ENCODE data around the gene NHLRC4.

NHLRC4 gene

DNA sequence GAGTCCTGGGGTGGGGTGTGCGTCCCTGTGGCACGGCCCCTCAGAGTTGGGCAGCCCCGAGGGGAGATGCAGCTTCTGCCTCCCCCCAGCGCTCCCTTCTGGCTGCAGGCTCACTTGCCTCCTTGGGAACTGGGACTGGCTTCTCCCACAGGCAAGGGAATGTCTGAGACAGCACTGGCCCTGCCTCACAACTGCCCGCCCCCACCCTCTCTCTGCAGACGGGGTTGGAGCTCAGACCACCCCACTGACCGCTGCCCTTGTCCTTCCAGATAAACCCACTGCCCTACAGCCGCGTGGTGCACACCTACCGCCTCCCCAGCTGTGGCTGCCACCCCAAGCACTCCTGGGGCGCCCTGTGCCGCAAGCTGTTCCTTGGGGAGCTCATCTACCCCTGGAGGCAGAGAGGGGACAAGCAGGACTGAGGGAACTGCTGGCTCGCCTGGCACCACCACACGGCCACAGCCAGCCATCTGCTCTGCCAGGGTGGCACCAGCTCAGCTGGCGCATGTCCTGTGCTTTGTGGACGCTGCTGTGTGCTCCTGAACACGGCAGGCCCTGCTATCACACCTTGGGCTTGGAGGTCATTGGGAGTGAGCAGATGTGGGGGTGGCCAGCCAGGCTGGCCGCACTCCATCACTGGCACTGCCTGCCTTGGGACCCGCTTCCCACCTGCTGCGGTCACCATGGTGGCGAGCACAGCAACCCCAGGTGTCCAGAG is 16.0 kb downstream of the NHLRC4 start:
- DNase-seq (ENCODE audit: low read depth in 2 of 2): no peak

GRCh38 chr16:583470-583814 is 16.6 kb downstream of the NHLRC4 start:
- DNase-seq (ENCODE audit: low read depth in 2 of 2): no peak

DNA sequence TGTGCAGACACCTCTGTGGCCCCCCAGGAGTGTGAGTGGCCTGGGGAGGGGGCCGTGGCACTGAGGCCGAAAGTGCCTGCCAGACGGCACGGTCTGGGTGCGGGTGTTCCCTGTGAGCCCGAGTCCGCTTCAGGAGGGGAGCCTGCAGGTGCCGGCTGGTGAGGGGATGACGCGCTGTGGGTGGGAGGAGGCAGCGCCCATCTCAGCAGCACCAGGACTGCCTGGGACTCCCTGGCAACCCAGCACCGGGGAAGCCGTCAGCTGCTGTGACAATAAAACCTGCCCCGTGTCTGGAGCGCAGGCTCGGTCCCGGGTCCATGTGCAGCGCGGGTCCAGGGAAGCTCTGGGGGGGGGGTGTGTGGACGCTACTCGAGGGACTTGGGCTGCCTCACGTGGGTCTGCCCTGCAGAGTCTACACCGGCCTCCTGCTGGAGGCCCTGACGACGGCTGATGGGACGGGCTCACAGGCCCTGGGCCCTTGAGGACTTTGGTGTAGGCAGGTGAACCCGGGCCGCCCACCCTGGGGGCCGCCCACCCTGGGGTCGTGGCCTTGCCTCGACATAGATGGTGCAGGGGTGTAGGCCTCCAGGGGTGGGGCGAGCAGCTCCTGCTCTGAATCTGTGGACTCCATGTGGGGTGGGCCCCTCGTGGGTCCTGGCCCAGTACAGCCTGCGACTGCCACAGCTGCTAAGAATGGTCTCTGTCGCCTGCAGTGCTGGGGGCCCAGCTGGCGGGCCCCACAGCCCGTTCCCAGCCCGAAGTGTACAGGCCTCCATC is 17.2 kb downstream of the NHLRC4 start:
- DNase-seq (ENCODE audit: low read depth in 2 of 2): no peak

GRCh38 chr16:585351-585750 is 18.5 kb downstream of the NHLRC4 start:
- no peak for DNase-seq (ENCODE audit: low read depth in 2 of 2)

GRCh38 chr16:586047-586644 is 19.3 kb downstream of the NHLRC4 start:
- DNase-seq (ENCODE audit: low read depth in 2 of 2): no peak

GRCh38 chr16:586645-587590 is 20.1 kb downstream of the NHLRC4 start:
- DNase-seq (ENCODE audit: low read depth in 2 of 2): no peak

DNA sequence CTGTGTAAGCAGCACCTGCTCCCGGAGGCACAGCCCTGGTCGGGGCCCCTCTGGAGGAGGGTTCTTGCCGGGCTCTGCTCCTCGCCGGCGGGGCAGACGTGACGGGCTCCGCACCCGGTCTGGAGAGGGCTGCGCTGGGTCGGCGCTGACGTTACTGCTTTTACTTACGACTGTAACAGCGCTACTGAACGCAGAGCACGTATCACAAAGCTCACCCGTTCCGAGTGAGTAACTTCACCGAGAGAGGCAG is 21.8 kb downstream of the NHLRC4 start:
- DNase-seq (ENCODE audit: low read depth in 2 of 2): peak; percentile 60 to 65

DNA sequence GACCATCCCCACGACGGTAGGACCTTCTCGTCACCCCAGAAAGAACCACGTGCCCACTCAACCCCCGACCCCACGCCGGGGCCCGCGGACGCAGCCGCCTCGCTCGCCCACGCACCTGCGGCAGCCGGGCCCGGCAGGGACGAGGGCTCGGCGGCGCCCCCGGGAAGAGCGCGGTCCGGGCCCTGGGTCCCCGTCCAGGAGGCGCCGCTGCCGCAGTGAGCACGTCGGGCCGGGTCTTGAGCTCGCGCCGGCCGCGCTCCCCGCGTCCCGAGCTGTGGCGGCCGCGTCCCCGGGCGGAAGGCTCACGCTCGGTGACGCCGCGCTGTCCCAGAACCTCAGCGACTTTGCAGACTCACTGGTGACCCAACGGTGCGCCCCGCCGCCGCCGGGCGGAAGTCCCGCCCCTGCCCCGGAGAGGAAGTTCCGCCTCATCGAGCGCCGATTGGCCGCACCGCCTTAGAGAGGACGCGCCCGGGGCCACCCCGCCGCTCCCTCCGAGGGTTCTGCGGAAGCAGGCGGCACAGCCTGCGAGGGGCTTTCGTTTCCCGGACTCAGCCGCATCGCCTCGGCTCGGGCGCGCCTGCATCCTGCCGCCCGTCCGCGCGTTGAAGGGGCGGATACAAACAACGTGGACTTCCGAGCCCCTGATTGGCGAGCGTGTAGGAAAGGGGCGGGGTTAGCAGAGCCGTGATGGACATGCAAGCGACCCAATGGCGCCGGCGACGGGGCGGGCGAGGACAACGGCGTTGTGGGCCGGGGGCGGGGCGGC is 22.3 kb downstream of the NHLRC4 start:
- DNase-seq (ENCODE audit: low read depth in 2 of 2): peak; percentile 95

DNA sequence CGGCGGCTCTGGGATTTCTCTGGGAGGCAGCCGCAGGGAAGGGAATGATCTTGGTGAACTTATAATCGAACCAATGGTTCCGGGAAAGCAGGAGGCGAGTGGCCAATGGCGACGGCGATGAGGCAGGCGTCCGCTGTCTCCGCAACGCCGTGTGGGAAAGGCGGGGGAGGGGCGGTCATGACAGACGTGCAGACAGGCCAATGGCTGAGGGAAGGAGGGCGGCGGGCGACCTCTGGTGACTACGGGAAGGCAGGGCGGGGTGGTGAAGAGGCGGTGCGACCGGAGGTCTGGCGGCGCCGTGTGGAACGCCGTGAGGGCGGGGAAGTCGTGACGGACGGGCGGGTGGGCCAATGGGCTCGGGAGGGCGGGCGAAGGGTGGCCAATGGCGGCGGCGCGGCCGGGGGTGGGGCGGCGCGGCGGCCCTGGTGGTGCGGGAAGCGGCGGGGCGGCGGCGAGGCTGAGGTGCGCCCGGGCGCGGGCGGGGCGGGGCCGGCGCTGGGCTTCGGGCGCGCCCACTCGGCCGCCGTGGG is 22.9 kb downstream of the NHLRC4 start, which contains the start of gene RAB40C:
Gene RAB40C, plus strand, starts transcription at position 409 of the 530 bp plus-strand sequence. CDS start 226 bp downstream, outside the sequence.
- DNase-seq (ENCODE audit: low read depth in 2 of 2): peak; percentile 99

DNA sequence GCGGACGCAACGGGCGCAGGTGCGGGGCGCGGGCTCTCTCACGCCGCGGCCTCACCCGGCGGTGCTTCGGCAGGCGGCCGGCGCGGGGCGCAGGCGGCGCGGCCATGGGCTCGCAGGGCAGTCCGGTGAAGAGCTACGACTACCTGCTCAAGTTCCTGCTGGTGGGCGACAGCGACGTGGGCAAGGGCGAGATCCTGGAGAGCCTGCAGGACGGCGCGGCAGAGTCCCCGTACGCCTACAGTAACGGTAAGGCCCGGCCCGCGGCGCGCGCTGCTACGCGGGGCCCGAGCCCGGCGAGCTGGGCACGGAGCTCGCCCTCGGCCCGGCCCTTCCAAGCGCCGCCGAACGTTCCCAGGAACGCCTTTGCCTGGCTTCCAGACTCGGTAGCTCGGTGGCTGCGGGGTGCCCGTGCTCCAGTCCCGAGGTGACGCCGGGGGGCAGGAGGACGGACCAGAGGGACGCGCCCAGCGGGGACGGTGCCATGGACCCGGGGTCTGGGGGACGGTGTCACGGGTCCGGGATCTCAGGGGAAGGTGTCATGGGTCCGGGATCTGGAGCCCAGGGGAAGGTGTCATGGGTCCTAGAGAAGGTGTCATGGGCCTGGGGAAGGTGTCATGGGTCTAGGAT is 23.5 kb downstream of the NHLRC4 start:
- no peak for DNase-seq (ENCODE audit: low read depth in 2 of 2)

DNA sequence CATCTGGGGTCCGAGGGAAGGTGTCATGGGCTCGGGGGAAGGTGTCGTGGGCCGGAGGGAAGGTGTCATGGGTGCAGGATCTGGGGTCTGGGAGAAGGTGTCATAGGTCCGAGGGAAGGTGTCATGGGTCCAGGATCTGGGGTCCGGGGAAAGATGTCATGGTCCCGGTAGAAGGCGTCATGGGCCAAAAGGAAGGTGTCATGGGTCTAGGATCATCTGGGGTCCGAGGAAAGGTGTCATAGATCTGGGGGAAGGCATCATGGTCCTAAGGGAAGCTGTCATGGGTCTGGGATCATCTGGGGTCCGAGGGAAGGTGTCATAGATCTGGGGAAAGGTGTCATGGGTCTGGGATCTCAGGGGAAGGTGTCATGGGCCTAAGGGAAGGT is 24.0 kb downstream of the NHLRC4 start:
- DNase-seq (ENCODE audit: low read depth in 2 of 2): no peak

DNA sequence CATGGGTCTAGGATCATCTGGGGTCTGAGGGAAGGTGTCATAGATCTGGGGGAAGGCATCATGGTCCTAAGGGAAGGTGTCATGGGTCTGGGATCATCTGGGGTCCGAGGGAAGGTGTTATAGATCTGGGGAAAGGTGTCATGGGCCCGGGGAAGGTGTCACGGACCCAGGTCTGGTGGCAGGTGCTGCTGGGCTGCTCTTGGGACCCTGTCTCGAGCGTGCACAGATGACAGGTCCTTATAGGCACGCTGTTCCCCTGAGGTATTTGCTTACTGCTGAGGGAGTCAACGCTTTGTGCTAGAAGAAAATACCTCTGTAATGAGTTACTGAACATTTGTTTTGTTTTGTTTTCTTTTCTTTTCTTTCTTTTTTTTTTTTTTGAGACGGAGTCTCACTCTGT is 24.4 kb downstream of the NHLRC4 start:
- no peak for DNase-seq (ENCODE audit: low read depth in 2 of 2)

GRCh38 chr16:591892-592517 is 25.2 kb downstream of the NHLRC4 start:
- no peak for DNase-seq (ENCODE audit: low read depth in 2 of 2)

GRCh38 chr16:592518-593306 is 25.9 kb downstream of the NHLRC4 start:
- DNase-seq (ENCODE audit: low read depth in 2 of 2): no peak

DNA sequence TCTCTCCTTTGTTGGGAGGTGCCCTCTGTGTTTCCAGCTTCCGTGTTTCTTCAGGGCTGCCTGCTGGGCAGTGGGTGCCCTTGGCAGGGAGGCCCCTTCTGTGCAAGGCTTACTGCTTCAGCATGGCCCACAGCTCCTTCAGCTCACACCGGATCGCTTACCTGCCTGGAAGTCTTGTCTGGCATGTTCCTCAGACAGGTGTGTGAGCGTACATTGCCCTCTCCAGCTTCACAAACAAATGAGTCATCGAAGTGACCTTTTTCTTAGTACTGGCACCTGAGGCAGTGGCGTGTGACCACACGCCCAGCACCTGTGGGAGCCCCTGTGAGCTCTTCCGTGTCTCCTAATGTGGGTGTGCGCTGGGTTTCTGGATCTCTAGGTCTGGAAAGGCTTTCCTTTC is 26.6 kb downstream of the NHLRC4 start:
- no peak for DNase-seq (ENCODE audit: low read depth in 2 of 2)

DNA sequence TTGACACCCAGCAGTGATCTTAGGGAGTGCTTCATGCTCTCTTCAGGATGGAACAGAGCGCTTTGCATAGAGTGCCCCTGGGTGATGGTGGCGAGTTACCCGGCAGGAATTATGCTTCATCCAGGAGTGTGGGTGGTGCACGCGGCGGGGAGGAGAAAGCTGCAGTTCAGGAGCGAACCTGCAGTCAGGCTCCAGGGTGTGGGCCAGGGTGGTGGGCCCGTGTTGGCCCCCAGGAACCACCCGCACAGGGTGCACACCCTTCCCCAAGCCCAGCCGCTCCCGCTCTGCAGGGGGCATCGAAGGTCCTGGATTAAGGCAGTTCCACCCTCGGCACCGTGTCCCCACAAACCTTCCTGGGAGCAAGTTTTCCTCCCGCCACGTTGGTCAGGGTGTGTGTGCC is 27.0 kb downstream of the NHLRC4 start:
- no peak for DNase-seq (ENCODE audit: low read depth in 2 of 2)

- DNase-seq (ENCODE audit: low read depth in 2 of 2): no peak
Observed at GRCh38 chr16:595094-595528, 28.3 kb downstream of the NHLRC4 start.

- no peak for DNase-seq (ENCODE audit: low read depth in 2 of 2)
Observed at GRCh38 chr16:595942-596735, 29.3 kb downstream of the NHLRC4 start.

GRCh38 chr16:596736-597060 is 29.9 kb downstream of the NHLRC4 start:
- no peak for DNase-seq (ENCODE audit: low read depth in 2 of 2)

Data from stimulated activated CD4-positive, alpha-beta T cell treated with anti-CD3 and anti-CD28 coated beads, Interleukin-15, amount 100 ng/mL, for 48 hours (primary cell).